Mucosa of gallbladder (tissue), 1 donor: ENCODE results near the gene CCDC177. TPM values are rescaled to one million over a fixed set of nuclear protein-coding genes. Genes with fewer than 3 reads are reported as not detected.

Experiments
- DNase-seq: peaks from one replicate; pipeline ENCODE4 v3.0.0-alpha.2; 2020; ENCODE audit warnings: low spot score
- total RNA-seq: library from RNA; stranded (reverse); gene quantifications from one replicate; pipeline ENCODE4 v1.2.1, GENCODE V29; 2021
- donor health status: DM: no; HTN: no; CAD: no.

The CCDC177 gene
- total RNA-seq = not detected

DNA sequence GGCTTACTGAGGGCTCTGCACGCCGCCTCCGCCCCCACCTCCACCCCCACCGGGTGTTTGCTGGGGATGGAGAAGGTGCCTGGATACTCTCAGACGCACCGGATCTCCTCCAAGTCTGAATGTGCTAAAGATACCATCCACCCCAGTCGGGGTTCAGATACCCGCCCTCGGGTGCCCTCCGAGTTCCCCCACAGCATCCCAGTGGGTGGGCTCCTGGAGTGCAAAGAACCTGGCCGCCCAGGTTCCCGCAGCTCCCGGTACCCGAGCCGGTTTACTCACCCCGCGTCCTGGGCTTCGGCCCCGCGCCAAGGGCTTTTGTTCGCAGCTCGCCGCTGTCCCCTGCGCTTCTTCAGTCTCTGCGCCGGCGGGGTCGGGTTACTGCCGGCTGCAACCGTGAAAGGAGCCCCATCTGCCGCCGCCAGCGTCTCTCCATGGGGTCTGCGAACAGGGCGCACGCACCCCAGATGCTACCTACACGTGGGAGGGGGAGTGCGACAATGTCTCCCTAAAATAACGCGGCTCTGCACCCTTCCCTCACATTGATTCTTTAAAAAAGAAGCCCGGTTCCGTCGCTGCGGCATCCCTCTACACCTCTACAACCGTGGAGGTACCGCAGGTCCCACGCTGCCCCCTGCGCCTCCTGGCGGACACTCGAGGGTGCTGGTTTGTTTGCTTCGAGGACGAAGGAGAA lies at the start of gene CCDC177:
Gene CCDC177, minus strand, starts transcription at position 609 of the 691 bp plus-strand sequence. CDS start 1,249 bp downstream, outside the sequence.
- DNase-seq = peak; percentile 48

DNA sequence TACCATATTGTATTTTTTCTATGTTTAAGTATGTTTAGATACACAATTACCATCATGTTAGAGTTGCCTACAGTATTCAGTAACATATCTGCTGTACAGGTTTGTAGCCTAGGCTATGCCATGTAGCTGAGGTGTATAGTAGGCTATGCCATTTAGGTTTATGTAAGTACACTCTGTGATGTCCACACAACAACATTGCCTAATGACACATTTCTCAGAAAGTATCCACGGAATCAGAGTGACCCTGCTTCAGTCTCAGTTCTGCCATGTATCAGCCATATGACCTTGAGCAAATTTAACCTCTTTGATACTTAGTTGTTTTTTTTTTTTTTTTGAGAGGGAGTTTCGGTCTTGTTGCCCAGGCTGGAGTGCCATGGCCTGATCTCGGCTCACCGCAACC lies 49.5 kb upstream of the CCDC177 start:
- DNase-seq = no peak

DNA sequence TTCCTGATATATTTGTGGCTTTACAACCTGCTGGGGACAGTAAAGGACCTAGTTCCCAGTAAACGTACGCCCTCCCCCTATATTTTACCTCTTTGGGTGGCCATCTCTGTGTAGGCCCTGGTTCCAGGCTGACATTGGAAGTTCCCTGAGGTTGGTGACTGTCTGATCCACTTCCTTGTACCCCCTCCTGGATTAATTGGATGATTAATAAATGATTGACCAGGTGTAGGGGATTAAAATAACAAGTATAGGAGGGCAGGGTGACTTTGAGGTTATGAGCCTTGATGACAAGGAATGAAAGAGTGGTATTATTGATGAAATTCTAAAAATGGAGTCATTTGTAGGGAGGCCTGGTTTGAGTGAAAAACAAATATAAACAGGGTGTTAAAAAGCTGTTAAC lies 46.3 kb upstream of the CCDC177 start:
- DNase-seq = no peak

DNA sequence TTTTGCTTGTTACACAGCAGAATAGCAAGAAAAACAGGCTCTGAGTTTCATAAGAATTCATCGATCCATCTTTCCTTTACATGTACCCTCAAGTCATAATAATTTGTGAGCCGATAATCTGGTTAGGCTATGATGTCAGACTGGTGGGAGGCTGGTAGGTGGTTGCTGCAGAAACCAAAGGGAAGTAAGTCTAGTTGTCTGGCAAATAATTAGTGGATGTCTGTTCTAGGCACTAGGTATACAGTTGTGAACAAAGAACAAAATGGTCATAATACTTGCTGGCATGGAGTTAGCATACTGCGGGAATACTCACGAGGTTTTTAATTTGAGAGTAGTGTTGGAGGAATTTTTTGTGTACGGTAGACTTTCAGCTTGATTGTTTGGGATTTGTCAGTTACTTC lies 45.5 kb upstream of the CCDC177 start:
- no peak for DNase-seq

DNA sequence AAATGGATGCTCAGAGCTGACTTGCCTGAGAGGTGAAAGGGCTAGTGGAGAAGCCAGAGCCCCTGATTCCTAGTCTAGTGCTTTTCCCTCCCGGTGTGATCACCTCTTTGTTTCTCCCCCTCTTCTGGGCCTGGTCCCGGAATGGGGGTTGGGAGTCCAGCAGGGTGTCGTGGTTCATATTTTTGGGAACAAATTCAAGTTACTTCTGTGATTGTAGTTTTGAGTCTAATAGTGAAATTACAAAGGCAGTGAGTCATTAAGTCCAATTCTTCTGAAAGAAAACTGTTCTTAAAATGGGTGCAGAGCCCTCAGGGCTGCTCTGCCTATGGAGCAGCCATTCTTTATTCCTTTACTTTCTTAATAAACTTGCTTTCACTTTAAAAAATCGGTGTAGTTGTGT lies 44.3 kb upstream of the CCDC177 start:
- no peak for DNase-seq

DNA sequence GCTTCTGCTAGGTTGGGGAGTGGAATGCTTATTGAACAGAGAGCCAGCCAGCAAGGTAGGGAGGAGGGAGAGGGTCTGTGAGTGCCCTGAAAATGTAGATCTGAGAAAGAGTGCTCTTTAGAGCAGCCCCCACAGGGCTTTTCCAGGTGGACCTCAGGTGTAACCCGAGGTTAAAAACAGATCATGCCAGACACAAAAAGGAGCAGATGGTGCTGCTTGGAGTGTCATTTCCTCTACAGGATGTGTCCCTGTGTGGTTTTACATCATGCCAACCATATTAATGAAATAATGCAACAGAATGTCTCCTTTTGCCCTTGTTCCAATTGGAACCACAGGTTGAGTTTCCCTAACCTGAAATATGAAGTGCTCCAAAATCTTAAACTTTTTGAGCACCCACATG lies 43.1 kb upstream of the CCDC177 start:
- no peak for DNase-seq

DNA sequence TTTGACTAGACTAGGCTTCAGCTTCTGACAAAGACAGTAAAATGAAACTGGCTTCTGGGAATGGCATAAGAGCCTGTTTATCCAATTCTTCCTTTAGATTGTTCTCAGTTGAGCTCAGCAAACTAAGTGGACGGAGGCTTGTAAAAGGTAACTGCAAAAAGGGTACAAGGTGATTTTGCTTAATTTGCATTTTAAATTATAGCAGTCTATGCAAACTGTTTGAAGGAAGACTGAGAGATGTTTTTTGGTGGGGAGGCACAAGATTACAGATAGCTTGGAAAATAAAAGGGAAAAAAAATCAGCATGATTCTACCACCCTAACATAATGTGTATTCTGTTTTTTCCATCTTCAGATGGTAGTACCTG lies 41.7 kb upstream of the CCDC177 start:
- DNase-seq = no peak

DNA sequence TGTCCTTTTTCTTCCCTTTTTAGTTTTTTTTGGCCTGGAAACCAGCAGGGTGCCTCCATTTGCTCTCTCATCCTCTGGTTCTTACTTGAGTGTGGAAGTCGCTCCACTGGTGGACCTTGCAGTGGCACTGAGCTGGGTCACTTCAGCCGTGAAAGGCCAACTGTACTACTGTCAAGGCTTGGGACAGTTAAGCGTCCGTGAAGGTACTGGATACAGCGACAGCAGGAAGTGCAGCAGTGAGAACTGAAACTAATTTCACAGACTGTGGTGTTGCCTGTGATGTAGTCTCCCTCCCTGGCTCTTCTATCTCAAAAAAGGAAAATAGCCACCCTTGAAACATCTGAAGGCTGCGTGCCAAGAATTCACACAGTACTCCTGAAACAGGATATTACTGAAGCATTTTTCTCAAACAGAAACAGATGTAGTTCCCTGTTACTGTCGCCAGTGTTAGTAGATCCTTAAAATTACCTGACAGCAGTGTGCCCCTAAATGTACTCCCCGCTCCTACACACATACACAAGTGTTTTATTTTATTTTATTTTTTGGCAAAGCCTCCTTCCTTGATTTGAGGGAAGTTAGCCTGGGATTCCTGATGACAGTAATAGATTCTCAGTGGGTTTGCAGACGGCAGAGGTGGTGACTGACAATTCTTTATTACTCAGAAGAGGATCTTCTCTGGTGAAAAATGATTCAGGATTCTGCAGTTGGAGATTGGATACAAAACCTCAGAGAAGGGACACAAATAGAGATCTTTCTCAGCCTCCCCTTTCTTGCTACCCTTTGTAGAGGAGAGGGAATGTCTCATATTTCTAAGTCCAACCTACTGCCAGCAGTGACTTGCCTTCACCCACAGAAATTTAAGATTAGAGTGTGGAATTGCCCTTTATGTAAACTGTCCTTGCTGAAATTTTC lies 41.1 kb upstream of the CCDC177 start:
- peak; percentile 74 for DNase-seq

DNA sequence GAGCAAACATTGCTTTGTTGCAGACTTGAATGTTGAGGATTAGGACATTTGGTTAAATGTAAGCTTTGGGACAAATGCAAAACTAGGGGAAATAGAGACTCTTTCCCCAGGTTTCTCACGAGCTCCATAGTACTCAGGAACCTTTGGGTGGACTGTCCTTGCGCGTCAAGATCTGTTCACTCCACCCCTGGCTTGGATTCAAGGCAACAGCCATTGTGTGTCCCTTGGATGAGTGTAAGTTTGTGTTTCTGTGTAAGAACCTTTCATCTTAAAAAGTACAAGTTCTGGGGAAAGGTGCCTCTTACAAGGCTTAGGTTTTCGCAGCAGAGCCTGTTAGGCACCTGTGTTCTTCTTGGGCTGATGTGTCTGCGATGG lies 40.4 kb upstream of the CCDC177 start:
- no peak for DNase-seq

DNA sequence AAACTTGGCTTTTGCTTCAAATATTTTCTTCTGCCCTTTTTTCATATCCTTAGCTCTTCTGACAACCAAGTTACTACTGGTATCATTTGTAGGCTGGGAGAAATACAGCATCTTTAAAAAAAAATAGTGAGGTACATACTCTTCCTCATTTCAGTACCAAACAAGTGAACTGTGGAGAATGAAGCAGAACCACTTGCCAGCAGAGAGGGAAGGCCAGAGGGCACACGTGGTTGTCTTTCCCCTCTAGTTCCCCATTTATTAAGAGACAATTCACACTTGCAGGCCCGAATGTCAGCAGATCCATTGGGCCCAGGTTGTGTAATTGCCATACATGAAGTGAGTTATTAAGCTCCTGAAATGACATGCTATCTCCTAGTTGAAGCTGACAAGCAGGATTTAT lies 39.9 kb upstream of the CCDC177 start:
- DNase-seq = peak; percentile 51

DNA sequence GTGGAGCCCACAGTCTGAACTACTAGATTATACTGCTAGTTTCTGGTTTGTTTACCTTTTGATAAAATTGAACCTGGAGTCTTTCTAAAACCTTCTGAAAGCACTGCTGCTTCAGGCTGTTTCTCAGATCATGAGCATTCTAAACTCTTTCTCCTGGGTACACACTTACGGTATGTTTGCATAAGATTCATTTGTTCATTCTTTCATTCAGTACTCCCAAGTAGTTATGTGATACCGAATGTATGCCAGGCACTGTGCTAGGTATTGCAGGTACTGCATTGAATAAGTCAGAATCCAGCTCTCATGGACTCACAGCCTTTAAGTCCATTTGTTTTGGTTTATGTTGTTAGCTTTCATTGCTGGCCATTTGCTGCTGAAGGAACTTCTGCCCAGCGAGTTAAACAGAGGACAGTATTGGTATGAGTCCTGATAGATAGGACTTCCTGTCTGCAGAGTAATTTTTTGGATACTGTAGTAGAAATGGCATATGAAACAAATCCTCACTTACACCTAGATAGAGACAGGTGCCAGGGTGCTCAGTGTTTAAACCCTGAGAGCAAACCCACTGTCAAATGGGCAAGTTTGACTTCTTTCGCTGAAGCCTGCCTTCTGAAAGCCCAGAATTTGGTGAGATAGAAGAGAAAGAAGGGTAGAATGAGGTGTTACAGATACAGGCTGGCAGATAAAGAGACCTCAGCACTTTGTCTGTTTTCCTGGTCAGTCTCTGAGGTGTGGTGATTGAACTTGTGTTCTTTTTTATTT lies 38.8 kb upstream of the CCDC177 start:
- no peak for DNase-seq

DNA sequence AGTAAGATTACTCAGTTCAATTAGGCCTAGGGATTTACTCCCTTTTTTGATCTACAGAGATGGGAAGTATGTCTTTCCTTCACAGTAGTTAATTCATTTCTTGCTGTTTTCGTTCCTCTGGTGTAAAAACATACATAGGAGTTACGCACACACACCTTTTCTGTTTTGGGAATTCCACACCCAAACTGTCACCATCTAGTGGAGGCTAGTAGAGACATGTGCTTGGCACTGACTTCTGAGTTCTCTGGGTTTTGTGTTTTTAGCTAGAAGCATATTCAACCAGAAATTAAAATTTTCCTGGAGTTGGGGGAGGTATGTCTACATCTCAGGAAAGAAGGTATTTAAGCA lies 38.1 kb upstream of the CCDC177 start:
- no peak for DNase-seq

DNA sequence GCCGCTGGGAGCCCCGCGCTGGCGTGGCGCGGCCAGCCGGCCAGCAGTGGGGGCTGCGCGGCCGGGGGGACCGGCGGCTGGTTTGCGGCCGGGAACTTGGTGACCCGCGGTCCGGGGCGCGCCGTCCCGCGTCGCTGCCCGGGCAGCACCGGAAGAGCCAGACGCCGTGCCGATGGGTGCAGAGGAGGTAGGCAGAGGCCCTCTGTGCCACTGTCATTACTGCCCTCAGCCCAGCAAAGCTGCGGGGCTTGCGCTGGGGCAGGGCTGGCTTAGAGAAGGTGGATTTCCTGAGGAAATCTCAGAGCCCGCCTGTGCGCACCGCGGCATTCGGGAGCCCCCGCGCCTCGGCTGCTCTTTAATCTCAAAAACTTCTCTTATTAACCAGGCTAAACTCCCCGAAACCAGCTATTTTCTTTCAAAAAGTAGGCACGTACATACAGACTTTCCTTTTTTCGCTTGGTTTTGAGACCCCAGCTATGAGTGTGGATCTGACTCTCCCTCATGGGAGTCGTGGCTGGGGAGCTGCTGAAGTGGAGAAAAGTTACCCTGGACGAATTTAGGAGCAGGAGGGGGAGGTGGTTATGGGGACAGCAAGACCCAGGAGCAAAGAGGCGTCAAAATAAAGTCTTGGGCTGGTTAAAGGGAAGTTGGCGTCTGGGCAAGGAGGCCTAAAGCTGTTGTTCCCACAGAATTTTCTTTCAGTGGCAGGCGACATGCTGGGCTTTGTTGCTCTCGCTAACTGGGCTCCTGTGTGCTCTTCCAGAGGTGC lies 37.5 kb upstream of the CCDC177 start:
- no peak for DNase-seq

DNA sequence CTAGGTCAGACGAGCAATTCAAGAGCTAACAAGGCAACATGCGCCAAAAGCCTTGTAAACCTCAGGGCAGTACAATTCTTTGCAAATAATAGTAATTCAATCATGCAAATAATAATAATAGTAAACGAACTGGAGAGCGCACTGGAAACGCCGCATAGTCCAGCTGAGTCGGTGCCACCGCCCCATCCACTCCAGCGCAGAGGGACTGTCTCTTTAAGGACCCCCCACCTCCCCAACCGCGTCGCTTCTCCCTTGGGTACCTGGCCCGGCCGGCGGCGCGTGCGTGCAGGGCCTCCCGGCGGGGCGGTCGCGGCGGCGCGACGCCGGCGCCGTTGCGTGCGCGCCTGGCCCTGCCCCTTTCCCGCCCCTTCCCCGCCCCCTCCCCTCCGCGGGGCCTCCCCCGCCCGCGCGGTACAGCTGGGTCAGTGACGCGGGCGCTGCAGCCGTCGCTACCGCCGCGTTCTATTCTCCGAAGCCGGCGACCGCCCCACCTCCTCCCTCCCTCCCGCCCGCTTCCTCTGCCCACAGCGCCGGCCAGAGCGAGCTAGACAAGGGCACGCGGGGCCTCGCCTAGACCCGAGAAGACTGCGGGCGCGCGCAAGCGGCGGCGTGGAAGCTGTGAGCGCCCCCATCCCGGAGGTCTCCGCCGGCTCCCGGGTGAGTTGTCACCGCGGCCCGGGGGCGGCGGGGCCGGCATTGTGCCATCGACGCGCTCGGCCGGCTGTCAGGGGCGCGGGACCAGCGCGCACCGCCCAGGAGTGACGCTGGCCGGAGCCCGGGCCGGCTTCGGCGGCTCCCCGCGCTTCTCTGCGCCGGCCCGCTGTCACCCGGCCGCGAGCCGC lies 36.7 kb upstream of the CCDC177 start, which contains the start of gene SUSD6:
Gene SUSD6, plus strand, starts transcription at position 425 of the 842 bp plus-strand sequence. CDS start 46,997 bp downstream, outside the sequence.
- DNase-seq = peak; percentile 92

DNA sequence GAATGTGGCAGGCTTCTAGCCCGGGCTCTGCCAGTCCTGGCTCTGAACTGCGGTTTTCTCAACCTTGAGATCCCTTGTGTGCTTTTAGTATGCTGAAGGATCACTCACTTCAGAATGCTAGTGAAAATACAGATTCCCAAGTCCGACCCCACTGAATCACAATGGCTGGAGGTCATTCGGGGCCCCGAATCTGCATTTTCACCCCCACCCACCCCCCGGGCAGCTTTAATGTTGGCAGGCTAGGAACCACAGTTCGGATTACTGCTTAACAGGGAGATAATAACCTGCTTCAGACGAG lies 36.2 kb upstream of the CCDC177 start:
- no peak for DNase-seq

DNA sequence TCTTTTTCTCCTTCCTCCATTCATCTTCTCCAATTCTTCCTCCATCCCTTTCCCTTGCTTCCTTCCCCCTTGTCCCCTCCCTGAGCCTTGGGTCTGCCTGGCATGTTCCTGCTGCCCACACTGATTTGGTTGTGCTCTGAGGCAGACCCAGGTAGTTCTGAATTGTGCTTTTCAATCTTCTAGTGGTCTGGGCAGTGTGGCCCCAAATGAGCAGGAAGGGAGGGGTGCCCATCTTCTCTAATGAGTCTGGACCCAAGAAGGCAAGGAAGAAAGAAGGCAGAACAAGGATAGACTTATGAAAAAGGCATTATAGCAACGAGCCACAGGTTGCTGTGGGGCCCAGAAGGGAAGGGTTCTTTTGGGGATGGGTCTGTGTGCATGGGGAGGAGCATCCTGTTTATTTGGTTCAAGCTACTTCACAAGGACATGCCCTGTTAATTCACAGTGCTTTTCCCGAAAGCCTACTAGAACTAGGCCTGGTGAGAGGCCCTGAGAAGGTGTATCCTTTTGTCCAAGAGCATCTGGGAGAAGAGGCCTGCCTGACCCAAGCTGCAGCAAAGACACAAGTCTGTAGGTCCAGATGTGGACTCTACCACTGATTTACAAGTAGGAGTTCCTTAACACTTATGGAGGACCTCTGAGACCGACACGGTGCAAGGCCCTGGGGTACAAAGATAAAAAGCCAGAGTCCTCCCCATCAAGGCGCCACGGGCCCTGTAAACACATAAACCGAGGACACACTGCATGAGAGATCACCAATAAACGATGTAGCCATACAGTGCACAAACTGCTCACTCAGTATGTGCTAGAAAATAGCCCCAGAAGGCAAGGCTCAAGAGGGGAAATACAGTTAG lies 35.6 kb upstream of the CCDC177 start:
- no peak for DNase-seq

DNA sequence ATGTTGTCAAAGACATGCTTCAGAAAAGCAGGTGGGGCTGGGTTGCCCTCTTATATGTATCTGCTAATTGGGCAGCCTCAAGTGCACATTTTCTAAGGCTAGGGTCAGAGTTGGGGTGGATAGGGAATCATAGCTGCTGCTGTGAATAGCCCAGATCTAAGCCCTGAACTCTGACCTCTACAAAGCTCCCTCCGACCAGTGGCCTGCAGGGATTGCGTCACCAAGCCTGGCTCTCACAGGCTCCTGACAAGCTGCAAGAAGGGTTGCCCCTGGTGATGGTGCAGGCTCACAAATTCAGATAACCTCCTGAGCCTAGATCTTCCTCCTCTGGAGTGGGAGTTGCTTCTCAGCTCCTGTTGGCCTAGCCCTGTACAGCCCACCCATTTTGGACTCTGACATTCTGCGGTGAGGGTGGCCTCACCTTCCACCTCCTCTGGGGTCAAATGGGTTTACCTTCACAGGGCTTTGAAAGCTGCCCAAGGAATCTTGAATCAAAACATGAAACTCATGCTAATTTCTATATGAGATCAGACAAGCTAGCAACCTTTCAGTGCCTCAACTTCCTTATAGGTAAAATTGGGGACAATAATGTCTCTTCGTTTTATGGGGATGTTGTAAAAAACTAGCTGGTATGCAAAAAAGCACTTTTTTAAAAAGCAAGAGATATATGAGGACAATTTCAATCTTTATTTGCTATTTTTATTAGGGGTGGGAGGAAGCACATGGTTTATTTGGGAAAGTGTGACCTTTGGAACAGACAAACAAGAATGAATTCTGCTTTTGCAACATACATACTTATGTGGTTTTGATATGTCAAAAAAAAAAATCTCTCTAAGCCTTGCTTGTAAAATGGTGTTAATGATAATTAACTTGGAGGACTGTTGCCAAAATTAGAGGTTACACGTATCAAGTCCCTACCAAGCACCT lies 31.9 kb upstream of the CCDC177 start:
- DNase-seq = no peak

DNA sequence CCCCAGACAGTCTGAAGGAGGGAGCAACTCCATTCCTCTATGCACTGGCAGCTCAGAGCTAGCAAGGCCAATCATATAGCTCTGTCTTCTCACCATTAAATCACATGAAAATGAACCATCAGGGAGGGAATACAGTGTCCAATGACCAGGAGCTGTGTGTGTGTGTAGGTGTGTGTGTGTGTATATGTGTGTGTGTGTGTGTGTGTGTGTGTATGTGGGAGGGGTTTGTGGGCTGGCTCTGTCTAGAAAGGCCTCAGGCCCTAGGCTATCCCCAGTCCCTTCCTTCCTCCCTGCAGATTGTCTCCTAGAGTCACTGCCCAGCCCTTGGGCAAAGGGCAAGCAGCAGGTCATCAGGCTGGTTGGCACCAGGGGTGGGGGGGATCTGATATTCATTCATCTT lies 31.1 kb upstream of the CCDC177 start:
- DNase-seq = no peak
